Ishikawa (cell line): ENCODE measurements around the gene KIAA0408.

Experiments used
- CEBPB ChIP-seq: IDR thresholded peaks from 2 replicates; pipeline ENCODE4 v1.6.1; 2012
- CREB1 ChIP-seq: IDR thresholded peaks from 2 replicates; pipeline ENCODE4 v1.6.1; 2012; ENCODE audit warnings: low read depth
- EP300 ChIP-seq: IDR thresholded peaks from 2 replicates; pipeline ENCODE4 v1.6.1; 2012; ENCODE audit warnings: borderline replicate concordance
- FOXM1 ChIP-seq: IDR thresholded peaks from 2 replicates; pipeline ENCODE4 v1.6.1; 2012; ENCODE audit warnings: low read depth, borderline replicate concordance
- RAD21 ChIP-seq: IDR thresholded peaks from 2 replicates; pipeline ENCODE4 v1.6.1; 2012; ENCODE audit warnings: low read depth
- TAF1 ChIP-seq: IDR thresholded peaks from 2 replicates; pipeline ENCODE4 v1.6.1; 2012; ENCODE audit warnings: low read depth, mild to moderate bottlenecking
- YY1 ChIP-seq: IDR thresholded peaks from 2 replicates; pipeline ENCODE4 v1.6.1; 2012; ENCODE audit warnings: low read depth
- ZBTB7A ChIP-seq: IDR thresholded peaks from 2 replicates; pipeline ENCODE4 v1.6.1; 2012; ENCODE audit warnings: low read depth
- TF ChIP-seq, protein P1 (sequence below): IDR thresholded peaks from 2 replicates; pipeline ENCODE4 v1.6.1; 2012
- TF ChIP-seq, protein P2 (sequence below): IDR thresholded peaks from 2 replicates; pipeline ENCODE4 v1.6.1; 2012

DNA sequence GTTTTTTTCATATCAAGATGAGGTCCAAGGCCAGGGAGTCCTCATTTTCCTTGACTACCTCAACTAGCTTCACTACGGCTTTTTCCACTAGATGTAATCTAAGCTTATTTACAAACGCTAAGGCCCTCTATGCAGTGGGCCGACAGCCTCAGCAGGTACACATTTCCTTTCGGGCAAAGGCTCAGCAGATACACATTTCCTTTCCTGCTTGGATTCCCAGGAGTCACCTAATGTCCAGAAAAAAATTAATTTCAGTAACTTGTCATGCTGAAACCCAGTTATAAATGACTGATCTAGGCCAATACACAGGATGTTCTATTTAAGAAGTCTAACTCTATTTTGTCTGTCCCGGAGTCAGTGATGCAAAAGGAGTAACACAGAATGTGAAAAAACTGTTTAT, 7.2 kb upstream of the KIAA0408 start:
- TF ChIP-seq CEBPB (no peak), ZBTB7A (no peak), EP300 (no peak), YY1 (no peak), FOXM1 (no peak), CREB1 (no peak), TAF1 (no peak), RAD21 (no peak)
- TF ChIP-seq, protein P1, sequence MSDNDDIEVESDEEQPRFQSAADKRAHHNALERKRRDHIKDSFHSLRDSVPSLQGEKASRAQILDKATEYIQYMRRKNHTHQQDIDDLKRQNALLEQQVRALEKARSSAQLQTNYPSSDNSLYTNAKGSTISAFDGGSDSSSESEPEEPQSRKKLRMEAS = no peak
- TF ChIP-seq, protein P2, sequence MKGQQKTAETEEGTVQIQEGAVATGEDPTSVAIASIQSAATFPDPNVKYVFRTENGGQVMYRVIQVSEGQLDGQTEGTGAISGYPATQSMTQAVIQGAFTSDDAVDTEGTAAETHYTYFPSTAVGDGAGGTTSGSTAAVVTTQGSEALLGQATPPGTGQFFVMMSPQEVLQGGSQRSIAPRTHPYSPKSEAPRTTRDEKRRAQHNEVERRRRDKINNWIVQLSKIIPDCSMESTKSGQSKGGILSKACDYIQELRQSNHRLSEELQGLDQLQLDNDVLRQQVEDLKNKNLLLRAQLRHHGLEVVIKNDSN = no peak
